Brain microvascular endothelial cell (primary cell): ENCODE measurements around the gene LMX1B.

Source experiments
- DNase-seq: peaks from one replicate; pipeline ENCODE4 v3.0.0-alpha.2; 2020
- H3K27ac ChIP-seq: fragments of 250-450 bp; sonication (Bioruptor Pico); 2 replicates; pipeline ENCODE4 v1.5.1; 2020; ENCODE audit warnings: mild to moderate bottlenecking, moderate library complexity
- H3K27me3 ChIP-seq: fragments of 250-450 bp; sonication (Bioruptor Pico); replicated peaks from 2 replicates; pipeline ENCODE4 v1.5.1; 2020; ENCODE audit warnings: mild to moderate bottlenecking
- H3K36me3 ChIP-seq: fragments of 250-450 bp; sonication (Bioruptor Pico); replicated peaks from 2 replicates; pipeline ENCODE4 v1.5.1; 2020; ENCODE audit warnings: mild to moderate bottlenecking
- H3K4me3 ChIP-seq: 2 replicates; pipeline ENCODE4 v1.5.1; 2011; ENCODE audit warnings: low read depth, mild to moderate bottlenecking, control low read depth, low read length, moderate library complexity
- CTCF ChIP-seq: IDR thresholded peaks from 2 replicates; pipeline ENCODE4 v1.5.1; 2011; ENCODE audit warnings: low read depth, mild to moderate bottlenecking, moderate library complexity, low read length, control low read depth, inconsistent platforms; ENCODE audit errors: missing control alignments
- in situ Hi-C: cut with HindIII; loops from 2 replicates; pipeline ENCODE4 v1.10.0; 2017; ENCODE audit warnings: low sequenced_read_pairs, low pct_ligation_motif_present

Gene LMX1B

DNA sequence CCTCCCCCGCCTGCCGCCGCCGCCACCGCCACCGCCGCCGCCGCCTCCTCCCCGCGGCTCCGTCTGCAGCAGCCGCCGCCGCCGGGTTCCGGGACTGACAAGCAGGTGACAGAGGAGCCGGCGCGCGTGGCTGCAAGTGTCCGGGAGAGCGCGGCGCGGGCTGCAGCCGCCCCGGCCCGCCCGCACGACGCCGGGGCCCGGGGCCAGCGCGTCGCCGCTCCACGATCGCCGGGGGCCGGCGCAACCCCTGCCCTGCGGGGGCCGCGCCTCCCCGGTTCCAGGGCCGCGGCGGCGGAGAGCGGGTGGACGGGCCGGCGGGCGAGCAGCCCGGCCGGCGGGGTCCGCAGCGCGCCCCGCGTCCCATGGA lies 343 bp downstream of the LMX1B start:
- Histone ChIP-seq H3K27me3 (peaks cover 86% of the 10 kb centered on the region), H3K4me3 (no peak overlapping the region), H3K27ac (no peak overlapping the region), H3K36me3 (no peaks in the 10 kb centered on the region)
- no peak for DNase-seq
- in situ Hi-C loops = no loop called here
- TF ChIP-seq CTCF = no peak

DNA sequence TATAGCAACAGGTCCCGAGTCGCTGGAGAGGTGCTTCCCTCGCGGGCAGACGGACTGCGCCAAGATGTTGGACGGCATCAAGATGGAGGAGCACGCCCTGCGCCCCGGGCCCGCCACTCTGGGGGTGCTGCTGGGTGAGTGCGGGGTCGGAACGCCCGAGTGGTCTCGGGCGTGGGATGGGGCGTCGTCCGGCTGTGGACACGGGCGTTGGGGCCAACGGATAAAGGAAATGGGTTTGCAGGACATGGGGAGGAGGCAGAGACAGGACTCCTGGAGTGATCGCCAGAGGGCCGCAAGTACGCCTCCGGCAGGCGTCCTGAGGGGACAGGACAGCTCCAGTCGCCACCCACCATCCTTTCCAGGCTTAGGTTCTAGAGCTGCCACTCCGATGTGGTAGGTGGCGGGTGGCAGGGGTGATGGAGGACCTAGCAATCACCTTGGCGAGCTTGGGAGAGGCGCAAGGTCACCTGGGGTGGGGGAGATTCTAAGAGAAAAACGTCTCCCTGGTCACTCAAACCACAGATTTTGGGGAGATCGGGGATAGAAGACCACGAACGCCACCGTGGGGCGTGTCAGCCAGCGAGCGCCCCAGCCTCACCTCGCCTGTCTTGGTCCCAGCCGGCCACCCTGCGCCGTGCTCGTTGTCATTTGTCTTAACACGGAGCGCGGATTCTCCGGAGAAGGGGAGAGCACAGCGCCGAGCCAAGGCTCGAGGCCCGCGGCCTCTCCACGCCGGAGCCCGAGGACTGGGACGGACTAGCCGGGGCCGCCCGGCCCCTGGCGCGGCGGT lies 922 bp downstream of the LMX1B start:
- H3K36me3 ChIP-seq = no peaks in the 10 kb centered on the region
- no peak overlapping the region for H3K4me3 ChIP-seq
- peaks cover 86% of the 10 kb centered on the region for H3K27me3 ChIP-seq
- H3K27ac ChIP-seq = no peak overlapping the region
- no peak for TF ChIP-seq CTCF
- DNase-seq = no peak
- in situ Hi-C loops = no loop called here

DNA sequence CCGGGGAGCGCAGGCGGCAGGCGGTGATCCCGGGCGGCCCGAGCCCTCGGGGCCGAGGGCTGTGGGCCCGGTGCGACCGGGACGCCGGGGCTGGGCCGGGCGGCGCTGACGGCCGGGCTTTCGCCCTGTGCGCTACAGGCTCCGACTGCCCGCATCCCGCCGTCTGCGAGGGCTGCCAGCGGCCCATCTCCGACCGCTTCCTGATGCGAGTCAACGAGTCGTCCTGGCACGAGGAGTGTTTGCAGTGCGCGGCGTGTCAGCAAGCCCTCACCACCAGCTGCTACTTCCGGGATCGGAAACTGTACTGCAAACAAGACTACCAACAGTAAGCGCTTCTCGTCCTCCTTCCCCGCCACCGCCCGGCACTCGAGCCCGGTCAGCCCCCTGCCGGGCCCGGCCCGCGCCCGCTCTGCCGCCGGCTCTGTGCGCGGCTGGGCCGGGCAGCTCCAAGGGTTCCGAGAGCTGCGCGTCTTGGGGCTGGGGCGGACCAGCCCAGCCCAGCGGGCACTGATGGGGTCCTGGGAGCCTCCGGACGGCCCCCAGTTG lies 1.6 kb downstream of the LMX1B start:
- Histone ChIP-seq H3K4me3 (no peak overlapping the region), H3K27me3 (peaks cover 85% of the 10 kb centered on the region), H3K27ac (no peak overlapping the region), H3K36me3 (no peaks in the 10 kb centered on the region)
- no peak for DNase-seq
- no peak for TF ChIP-seq CTCF
- in situ Hi-C loops = no loop called here

DNA sequence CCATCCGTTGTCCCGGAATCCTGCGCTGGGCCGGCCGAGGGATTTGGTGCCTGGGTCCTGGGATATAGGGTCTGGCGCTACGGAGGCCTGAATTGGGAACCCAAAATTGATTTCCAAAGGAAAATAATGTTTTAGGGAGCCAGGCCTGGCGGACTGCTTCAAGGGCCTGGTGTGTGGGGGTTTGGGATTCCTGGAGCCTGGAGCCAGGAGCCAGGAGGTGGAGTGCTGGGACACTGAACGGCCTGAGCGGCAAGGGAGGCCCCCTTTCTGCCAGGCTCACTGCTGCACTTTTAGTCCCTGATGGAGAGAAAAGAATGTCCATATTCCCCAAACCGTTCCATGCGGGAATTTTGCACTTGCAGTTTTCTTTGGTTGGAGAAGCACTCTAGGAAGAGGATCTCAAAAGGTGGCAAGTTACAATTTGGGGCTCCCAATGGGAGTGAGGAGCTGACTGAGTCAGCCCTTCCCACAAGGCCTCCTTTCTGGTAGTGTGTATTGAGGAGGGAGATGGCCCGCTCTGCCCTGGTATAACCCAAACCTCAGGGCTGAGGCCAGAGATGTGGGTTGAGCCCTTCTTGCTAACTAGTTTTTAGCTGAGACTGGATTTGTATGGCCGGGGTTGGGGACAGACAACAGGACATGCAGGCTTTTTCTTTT lies 2.2 kb downstream of the LMX1B start:
- Histone ChIP-seq H3K27ac (no peak overlapping the region), H3K27me3 (peaks cover 83% of the 10 kb centered on the region), H3K36me3 (no peaks in the 10 kb centered on the region), H3K4me3 (no peak overlapping the region)
- in situ Hi-C loops = no loop called here
- peak; percentile 3 for TF ChIP-seq CTCF
- DNase-seq = no peak

DNA sequence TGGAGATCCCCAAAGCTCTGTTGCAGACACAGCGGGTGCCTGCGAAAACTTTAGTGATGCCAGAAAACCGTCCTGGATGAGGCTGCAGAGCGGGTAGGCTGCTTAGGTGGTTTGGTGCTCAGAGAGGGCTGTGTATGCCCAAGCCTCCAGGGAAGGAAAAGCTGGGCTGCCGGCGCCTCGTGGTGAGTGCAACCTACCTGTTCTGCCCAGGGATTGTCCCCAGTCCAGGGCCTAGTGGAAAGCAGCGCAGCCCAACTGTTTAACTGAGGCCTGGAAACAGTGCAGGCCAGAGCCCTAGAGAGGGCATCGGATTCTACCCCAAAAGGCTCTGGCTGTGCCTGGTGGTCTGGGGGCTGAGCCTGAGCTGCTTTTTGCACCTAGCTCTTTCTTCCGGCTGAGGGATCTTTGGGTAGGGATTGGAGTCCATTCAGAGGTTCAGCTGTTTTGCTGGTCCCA lies 2.8 kb downstream of the LMX1B start:
- peaks cover 82% of the 10 kb centered on the region for H3K27me3 ChIP-seq
- no peaks in the 10 kb centered on the region for H3K36me3 ChIP-seq
- no peak overlapping the region for H3K27ac ChIP-seq
- in situ Hi-C loops = no loop called here
- no peak overlapping the region for H3K4me3 ChIP-seq
- TF ChIP-seq CTCF = no peak
- no peak for DNase-seq
